NCI-H2196 (cell line): ENCODE data around the gene CDH23.

Experiments
- DNase-seq: peaks from one replicate; lab custom pipeline; 2025; ENCODE audit not compliant: unreplicated experiment; lab: John Stamatoyannopoulos, UW

CDH23 gene

DNA sequence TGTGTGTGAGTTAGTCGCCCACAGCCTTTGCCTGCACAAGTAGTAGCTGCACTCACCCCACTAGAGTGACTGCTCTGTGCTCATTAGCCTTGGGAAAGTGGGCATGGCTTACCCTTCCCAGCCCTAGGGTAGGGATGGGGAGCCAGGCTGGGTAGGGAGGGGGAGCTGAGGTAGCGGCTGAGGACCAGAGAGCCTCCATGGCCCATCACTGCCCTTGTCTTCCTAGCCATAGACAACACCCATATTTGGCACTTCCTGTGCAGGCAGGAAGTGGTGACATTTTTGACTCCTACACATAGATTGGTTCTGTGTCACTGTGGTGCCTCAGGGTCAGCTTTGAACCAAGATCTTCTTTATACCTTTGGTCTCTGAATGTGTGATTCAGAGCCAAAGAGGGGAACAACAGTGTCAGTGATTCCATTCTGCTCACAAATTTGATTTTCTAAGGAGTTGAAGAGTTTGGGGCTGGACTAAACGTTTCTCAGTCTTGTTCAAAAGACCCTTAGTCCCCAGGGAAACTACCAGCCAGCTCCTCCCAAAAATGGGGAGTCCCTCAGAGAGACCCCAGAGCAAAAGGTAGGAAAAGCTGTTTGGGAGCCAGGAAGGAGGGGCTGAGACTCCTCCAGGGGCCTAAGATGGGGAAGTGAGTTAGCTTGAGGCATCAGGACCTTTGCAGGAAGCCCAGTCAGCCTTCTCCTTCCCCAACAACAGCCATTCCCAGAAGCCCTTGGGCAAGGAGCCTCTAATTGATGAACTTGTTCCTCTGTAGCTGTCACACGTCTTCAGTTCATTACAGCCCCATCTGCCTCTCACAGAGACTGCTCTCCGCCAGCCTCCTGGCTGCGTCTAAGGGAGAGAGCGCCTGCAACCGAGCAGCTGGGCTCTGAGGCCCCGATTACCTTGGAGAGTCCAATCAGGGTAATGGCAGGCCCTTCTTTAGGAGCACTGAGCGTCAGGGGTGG lies 135.0 kb downstream of the CDH23 start:
- no peak for DNase-seq

GRCh38 chr10:71532878-71533277 lies 136.2 kb downstream of the CDH23 start:
- no peak for DNase-seq

DNA sequence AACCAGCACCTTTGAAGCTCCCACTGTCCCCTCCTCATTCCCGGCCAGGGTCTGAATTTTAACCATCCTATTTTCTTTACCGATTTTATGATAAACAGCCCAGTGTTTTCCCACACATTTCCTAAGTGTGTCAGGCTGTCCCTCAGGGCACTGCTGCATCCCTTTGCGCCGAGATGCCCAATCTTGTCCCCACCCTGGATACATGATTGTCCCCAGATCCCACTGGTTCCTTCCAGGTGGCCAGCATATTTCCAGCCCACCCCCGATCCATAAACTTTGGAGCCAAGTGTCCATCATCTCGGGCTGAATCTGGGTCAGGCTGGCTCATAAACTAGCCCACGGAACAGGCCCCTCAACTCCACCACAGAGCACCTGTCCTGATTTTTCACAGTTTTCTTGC lies 137.2 kb downstream of the CDH23 start:
- no peak for DNase-seq

DNA sequence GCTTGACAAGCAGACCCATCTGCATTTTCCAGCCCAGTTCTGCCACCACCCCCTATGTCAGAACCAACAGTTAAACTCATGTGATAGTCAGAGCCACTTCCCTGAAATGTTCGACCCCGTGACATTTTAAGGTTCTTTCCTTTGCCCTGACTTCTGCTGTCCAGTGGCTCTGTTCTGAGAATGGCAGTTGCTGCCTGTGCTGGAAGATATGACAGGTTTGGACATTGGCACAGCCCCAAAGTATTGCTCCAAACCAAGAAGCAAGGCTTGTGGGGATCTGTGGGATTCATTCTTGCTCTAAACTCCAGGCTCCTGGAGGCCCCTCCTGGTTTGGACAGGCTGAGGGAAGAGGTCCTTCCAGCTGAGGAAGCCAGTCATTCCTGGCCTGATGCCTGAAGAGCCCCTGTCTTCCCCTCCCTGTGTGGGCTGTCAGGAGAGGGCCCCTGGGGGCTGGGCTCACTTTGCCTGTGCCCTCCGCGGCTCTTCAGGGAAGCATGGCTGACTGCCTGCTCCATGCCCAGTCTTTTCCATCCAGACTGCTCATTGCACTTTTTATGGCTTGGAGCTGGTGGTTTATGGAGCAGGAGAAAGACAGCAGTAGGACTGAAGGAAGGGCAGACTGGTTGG lies 138.0 kb downstream of the CDH23 start:
- DNase-seq = no peak

DNA sequence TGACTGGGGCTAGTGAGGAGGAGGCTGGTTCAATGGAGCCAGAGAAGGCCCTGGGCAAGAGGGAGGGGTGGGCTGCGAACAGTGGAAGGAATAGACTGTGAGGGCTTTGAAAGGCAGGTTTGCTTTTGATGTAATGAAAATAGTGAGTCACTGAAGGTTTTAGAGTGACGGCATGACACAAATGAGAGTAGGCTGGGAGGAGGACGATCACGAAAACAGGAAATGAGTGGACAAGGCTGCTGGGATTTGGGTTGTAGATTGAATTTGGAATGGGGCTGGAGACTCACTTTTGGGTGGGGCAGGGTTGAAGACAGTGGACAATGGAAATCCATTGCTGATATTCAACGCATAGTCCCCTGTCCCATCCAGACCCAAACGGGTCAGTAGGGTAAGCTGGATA lies 139.6 kb downstream of the CDH23 start:
- DNase-seq = no peak

- DNase-seq = no peak
Observed at GRCh38 chr10:71537125-71537524, 140.4 kb downstream of the CDH23 start.

DNA sequence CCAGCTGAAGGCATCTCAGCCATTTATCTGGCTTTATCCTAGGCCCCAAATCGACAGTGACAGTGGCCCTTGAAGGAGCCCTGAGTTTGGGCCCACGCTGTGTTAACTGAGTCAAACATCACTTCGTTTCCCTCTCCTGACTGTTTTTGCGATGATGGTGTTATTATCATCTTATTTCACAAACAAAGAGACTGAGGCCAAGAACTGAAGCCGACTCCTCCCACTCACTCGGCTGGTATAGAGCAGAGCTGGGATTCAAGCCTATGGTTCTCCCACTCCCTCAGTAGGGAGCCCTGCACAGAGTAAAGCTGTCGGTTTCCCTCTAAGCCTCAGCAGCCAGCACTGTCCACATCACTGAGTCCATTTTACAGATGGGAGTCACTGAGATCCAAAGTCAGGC lies 141.0 kb downstream of the CDH23 start:
- no peak for DNase-seq

DNA sequence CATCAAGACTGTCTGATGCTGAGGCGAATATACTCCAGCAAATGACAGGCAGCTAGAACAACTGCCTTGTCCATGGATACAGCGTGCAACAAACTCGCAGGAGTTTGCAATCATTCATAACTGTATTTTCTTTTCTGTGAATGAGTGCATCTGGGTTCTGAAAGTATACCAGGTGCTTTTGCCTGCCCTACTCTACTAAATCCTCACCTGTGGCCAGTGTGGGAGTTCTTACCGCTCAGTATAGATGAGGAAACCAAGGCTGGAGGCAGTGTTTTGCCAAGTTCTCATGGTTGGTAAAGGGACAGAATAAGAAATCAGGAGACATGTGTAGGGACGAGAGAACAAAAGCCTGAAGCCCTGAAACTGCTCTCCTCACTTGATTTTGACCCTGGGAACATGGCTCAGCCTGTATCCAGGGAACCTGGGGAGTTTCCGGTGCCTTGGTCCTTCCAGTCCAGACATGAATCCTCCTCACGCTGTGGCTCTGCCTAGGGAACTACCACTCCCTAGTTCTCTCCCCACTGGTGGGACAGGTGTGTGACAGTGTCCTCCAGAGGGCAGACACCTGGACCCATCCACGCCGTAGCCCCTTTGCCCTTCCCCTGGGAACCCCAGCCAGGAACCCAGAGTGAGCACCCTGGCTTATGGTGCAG lies 142.0 kb downstream of the CDH23 start:
- no peak for DNase-seq

DNA sequence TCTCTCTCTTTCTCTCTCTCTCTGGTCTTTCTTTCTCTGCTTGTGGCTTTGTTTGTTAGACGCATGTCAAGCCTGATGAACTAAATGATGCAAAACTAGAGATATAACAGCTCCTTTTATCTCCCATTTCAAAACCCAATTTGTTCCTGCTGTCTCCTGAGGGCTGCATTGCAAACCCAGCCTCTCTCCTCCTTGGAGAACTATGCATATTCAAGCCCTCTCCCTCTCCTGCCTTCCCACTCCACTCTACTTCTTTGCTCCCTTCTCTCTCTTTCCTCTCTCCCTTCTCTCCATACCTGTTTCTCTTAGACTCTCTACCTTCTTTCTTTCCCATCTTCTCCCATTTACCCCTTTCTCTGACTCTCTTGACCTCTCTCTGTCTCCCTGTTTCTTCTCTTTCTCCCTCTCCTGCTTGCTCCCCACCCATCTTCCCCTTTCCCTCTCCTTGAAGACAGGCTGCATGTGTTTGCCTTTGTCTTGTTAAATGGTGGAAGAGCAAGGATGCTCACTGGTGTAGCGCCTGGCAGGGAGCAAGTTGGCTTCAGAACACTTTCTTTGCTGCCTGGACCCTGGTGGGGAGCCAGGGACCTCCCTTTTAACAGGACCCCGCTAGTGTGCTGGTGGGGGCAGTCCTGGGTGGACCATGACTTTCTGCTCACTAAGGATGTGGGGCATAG lies 142.9 kb downstream of the CDH23 start:
- no peak for DNase-seq

DNA sequence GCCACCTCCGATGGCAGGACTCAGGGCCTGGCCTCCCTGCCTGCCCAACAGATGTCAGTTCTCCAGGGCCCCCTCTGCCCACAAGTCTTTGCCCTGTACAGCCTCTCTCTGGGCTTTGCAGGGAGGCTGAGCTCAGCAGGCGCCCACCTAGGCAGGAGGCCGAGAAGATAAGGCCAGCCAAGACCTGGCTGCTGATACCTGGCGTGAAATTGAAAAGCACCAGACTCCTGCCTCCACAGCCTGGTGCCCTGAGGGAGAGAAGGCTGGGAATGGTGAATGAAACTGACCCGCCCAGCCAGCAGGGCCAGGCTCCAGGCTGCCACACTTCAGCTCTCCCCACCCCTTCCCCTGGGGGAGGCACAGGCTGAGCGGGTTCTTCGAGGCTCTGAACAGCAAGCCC lies 145.8 kb downstream of the CDH23 start:
- DNase-seq = no peak

- no peak for DNase-seq
Observed at GRCh38 chr10:71543608-71544170, 147.0 kb downstream of the CDH23 start.

- DNase-seq = no peak
Observed at GRCh38 chr10:71545001-71545400, 148.3 kb downstream of the CDH23 start.

- DNase-seq = no peak
Observed at GRCh38 chr10:71546220-71546619, 149.5 kb downstream of the CDH23 start.

- no peak for DNase-seq
Observed at GRCh38 chr10:71547312-71547711, 150.6 kb downstream of the CDH23 start.

DNA sequence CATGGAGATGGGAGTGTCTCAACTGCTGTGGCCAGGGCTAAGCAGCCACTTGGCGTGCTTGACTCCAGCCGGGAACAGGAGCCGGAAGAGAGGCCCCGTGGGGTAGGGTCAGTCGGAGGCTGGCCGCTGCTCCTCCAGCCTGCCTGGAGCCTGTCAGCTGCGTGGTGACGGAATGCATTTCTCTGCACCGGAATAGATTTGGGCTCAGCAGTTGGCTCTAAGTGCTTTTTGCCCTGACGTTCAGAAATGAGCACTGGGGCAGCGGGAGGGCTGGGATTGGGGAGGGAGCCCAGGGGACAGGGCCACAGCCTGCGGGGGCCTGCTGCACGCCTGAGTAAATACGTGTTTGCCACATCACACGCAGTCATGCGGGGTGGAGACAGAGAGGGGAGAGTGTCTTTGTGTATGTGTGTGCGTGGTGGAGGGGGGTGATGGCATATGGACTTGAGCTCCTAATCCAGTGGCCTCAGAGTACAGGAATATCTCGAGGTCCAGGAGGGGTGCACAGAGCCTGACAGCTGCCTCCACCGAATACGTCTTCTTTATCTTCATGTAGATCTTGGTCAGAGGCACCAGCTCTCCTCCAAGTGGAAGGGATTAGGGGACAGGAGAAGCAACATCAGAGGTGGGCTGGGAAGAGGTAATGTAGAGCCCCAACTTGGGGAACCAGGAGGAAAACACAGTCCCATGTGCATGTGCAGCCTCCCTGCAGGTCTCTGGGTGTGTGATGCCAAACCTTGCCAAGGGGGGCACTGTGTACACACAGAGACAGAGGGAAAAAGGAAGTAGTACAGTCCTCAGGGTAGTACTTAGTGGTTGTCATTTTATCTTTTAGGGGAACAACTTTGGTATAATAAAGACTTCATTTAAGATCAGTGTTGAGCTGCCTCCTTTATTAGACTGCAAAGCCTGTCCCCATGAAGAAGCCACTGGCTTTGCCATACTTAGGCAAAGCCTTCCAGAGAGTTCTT lies 151.4 kb downstream of the CDH23 start:
- no peak for DNase-seq

- DNase-seq = no peak
Observed at GRCh38 chr10:71549766-71550533, 153.2 kb downstream of the CDH23 start.

DNA sequence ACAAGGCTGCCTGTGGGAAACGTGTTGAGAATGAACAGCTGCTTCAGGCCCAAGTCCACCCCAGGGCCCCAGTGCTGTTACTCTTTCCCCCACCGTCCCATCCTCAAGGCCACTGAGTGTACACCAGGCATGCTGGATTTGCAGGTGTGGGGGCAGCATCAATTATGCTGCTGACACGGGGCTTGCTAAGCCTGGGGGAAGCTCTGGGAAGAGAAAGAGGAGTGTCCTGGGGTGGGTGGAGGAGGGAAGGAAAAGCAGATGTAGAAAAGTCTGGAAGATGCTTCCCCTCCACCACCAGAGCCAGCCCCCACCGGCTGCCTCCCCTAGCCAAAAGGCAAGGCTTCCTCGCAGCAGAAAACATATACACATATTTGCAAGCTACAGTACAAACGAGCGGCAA lies 153.9 kb downstream of the CDH23 start:
- no peak for DNase-seq

DNA sequence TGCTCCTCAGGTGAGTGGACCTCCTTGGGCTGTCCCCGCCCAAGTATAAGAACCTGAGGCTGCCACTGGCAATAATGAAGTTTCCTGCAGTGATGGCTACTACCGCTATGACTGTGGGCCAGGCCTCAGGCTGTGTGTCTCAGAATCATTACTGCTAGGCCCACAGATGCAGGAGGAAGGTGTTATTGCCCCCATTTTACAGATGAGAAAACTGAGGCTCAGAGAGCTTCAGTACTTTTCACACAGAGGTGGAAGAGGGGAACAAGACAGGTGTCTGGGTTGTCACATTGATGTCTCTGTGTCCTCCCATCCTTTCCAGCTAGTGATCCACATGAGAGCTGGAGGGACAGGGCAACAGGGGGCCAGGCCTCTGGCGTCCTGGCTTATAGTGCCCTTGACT lies 155.2 kb downstream of the CDH23 start:
- no peak for DNase-seq

GRCh38 chr10:71553432-71553831 lies 156.7 kb downstream of the CDH23 start:
- DNase-seq = no peak
